Glutamatergic neuron (in vitro differentiated cells): ENCODE data around the gene BBS12. TPM values are rescaled to one million over a fixed set of nuclear protein-coding genes. Genes with fewer than 3 reads are reported as not detected.

ENCODE experiments used
- DNase-seq: peaks from one replicate; pipeline ENCODE4 v3.0.0; 2022
- H3K27ac Mint-ChIP-seq: one replicate; pipeline ENCODE4 v1.8.0; 2020; ENCODE audit warnings: mild to moderate bottlenecking, mixed read lengths, inconsistent platforms; ENCODE audit not compliant: unreplicated experiment
- H3K27me3 Mint-ChIP-seq: one replicate; pipeline ENCODE4 v1.8.0; 2020; ENCODE audit warnings: mild to moderate bottlenecking, moderate library complexity, mixed read lengths, inconsistent platforms; ENCODE audit not compliant: unreplicated experiment
- H3K36me3 Mint-ChIP-seq: one replicate; pipeline ENCODE4 v1.8.0; 2020; ENCODE audit warnings: mild to moderate bottlenecking, mixed read lengths, inconsistent platforms; ENCODE audit not compliant: unreplicated experiment
- H3K4me1 Mint-ChIP-seq: one replicate; pipeline ENCODE4 v1.8.0; 2020; ENCODE audit warnings: mild to moderate bottlenecking, low read depth, mixed read lengths, inconsistent platforms; ENCODE audit not compliant: unreplicated experiment
- H3K4me3 Mint-ChIP-seq: one replicate; pipeline ENCODE4 v1.8.0; 2020; ENCODE audit warnings: mild to moderate bottlenecking, mixed read lengths, inconsistent platforms; ENCODE audit not compliant: unreplicated experiment
- H3K9me3 Mint-ChIP-seq: one replicate; pipeline ENCODE4 v1.8.0; 2020; ENCODE audit warnings: mild to moderate bottlenecking, moderate library complexity, mixed read lengths, inconsistent platforms; ENCODE audit not compliant: unreplicated experiment
- CTCF ChIP-seq: fragments of 200-600 bp; sonication (generic); IDR thresholded peaks from one replicate; pipeline ENCODE4 v1.5.0; 2021; ENCODE audit not compliant: partially characterized antibody, unreplicated experiment
- total RNA-seq: library from RNA; stranded (reverse); fragmentation: NEBNext Ultra II Directional; extraction: Animal tissue kit (Norgen Biotek cat#: 25700); gene quantifications from one replicate; pipeline ENCODE4 v1.2.1, GENCODE V29; 2021; ENCODE audit not compliant: unreplicated experiment

BBS12 gene
- total RNA-seq, 1 donor from 2014 or later: 2.8 TPM

- Mint-ChIP-seq H3K4me3 (no peak overlapping the region), H3K27me3 (no peaks in the 10 kb centered on the region), H3K36me3 (no peaks in the 10 kb centered on the region), H3K27ac (no peak overlapping the region), H3K4me1 (no peaks in the 10 kb centered on the region), H3K9me3 (no peaks in the 10 kb centered on the region)
- DNase-seq: no peak
- TF ChIP-seq CTCF: no peak
Observed at GRCh38 chr4:122755675-122756074, 23.2 kb downstream of the BBS12 start.

GRCh38 chr4:122758033-122758432 lies 25.5 kb downstream of the BBS12 start:
- peak; percentile 93 for TF ChIP-seq CTCF
- H3K27ac Mint-ChIP-seq: no peak overlapping the region
- H3K36me3 Mint-ChIP-seq: no peaks in the 10 kb centered on the region
- no peak for DNase-seq
- H3K9me3 Mint-ChIP-seq: no peaks in the 10 kb centered on the region
- H3K27me3 Mint-ChIP-seq: no peaks in the 10 kb centered on the region
- H3K4me3 Mint-ChIP-seq: no peak overlapping the region
- no peaks in the 10 kb centered on the region for H3K4me1 Mint-ChIP-seq

DNA sequence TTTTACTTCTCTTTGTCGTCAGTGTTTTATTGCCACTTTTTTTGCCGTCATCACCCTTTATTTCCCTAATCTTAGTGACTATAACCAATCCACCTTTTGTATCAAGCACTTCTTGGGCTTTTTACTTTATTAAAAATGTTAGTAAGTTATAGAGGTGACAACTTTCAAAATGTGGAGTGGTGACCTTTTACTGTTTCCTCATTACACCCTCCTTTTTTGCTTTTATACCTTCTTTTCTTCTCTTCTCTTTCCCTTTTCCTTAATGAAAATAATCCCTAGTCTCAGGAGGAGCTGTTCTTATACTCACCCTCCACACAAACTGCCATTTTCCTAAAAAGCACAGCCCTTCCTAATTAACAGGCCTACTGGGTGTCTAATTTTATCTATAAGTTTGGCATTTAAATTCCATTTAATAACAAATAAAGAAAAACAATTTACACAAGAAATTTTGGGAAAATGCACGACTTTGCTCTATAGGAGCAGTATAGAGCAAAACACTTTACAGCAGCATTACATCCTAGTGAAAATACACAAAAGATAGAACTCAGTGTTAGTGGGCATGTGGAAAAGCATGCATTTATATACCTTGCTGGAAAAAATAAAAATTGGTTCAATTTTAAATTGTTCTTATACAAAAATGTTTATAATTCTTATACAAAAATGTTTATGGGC lies 27.3 kb downstream of the BBS12 start:
- peaks cover 2% of the 10 kb centered on the region for H3K9me3 Mint-ChIP-seq
- H3K4me3 Mint-ChIP-seq: no peak overlapping the region
- peak; percentile 14 for TF ChIP-seq CTCF
- DNase-seq: no peak
- H3K36me3 Mint-ChIP-seq: no peaks in the 10 kb centered on the region
- no peaks in the 10 kb centered on the region for H3K4me1 Mint-ChIP-seq
- H3K27ac Mint-ChIP-seq: no peak overlapping the region
- H3K27me3 Mint-ChIP-seq: no peaks in the 10 kb centered on the region

DNA sequence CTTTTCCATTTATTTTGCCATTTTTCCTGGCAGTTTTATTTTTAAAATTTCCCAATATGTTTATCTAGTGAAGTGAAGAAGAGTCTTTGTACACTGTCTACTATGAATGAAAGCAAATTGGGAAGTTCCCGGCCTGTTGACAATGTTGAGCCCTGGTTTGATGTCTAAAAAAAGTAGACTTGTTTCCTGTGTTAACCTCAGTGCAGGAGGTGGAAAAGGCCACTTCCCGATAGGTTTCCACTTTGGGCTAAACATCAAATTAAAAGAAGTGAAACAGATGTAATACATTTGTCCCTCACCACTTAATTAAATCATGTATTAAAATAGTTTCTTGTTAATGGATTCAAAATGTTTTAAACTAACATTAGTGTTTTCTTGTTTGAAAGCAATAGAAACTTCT lies 30.0 kb downstream of the BBS12 start:
- Mint-ChIP-seq H3K27ac (no peak overlapping the region), H3K4me3 (no peak overlapping the region), H3K9me3 (peaks cover 2% of the 10 kb centered on the region), H3K27me3 (no peaks in the 10 kb centered on the region), H3K4me1 (no peaks in the 10 kb centered on the region), H3K36me3 (no peaks in the 10 kb centered on the region)
- no peak for DNase-seq
- no peak for TF ChIP-seq CTCF

- H3K9me3 Mint-ChIP-seq: peaks cover 2% of the 10 kb centered on the region
- DNase-seq: no peak
- no peak overlapping the region for H3K27ac Mint-ChIP-seq
- no peaks in the 10 kb centered on the region for H3K27me3 Mint-ChIP-seq
- H3K4me3 Mint-ChIP-seq: no peak overlapping the region
- no peaks in the 10 kb centered on the region for H3K4me1 Mint-ChIP-seq
- H3K36me3 Mint-ChIP-seq: no peaks in the 10 kb centered on the region
- TF ChIP-seq CTCF: no peak
Observed at GRCh38 chr4:122762966-122763716, 30.6 kb downstream of the BBS12 start.
